Keratinocyte (primary cell): ENCODE data around the gene HOXD11. TPM values are rescaled to one million over a fixed set of nuclear protein-coding genes. Genes with fewer than 3 reads are reported as not detected.

Experiments
- DNase-seq: peaks from one replicate; pipeline ENCODE4 v3.0.0-alpha.2; 2011; ENCODE audit warnings: low read depth, missing footprints, low spot score
- FAIRE-seq: peaks from 2 replicates; lab custom pipeline; 2011; peaks lifted over from hg19 to GRCh38; lab: Jason Lieb, UNC
- H2AFZ ChIP-seq: 2 replicates; pipeline ENCODE4 v1.6.0; 2012; ENCODE audit warnings: low read length, control low read depth, inconsistent platforms; ENCODE audit not compliant: control insufficient read depth
- H3K27ac ChIP-seq: 2 replicates; pipeline ENCODE4 v1.5.1; 2011; ENCODE audit warnings: low read length; ENCODE audit not compliant: control insufficient read depth, insufficient read depth
- H3K27me3 ChIP-seq: 3 replicates; pipeline ENCODE4 v1.6.0; 2011; ENCODE audit warnings: low read length; ENCODE audit not compliant: control insufficient read depth, insufficient read depth; ENCODE audit errors: extremely low read depth
- H3K36me3 ChIP-seq, 2 experiments: 2 replicates in 1 of 2; 3 replicates in 1 of 2; pipeline ENCODE4 v1.5.1; 2011; ENCODE audit warnings: low read length in 2 of 2, mild to moderate bottlenecking in 1 of 2; ENCODE audit not compliant: control insufficient read depth in 2 of 2, insufficient read depth in 2 of 2; ENCODE audit errors: extremely low read depth in 1 of 2
- H3K4me1 ChIP-seq: 3 replicates; pipeline ENCODE4 v1.5.1; 2011; ENCODE audit warnings: low read length; ENCODE audit not compliant: control insufficient read depth, insufficient read depth; ENCODE audit errors: extremely low read depth
- H3K4me2 ChIP-seq: 3 replicates; pipeline ENCODE4 v1.6.0; 2011; ENCODE audit warnings: low read depth, low read length; ENCODE audit not compliant: control insufficient read depth, insufficient read depth; ENCODE audit errors: extremely low read depth
- H3K4me3 ChIP-seq, 3 experiments: fragments of 200-600 bp in 1 of 3; sonication (generic) in 1 of 3; 2 replicates in 2 of 3; 3 replicates in 1 of 3; pipeline ENCODE4 v1.5.1; 2011 to 2016; ENCODE audit warnings: low read length in 3 of 3, mild to moderate bottlenecking in 3 of 3, control low read depth in 2 of 3, inconsistent platforms in 1 of 3, low read depth in 1 of 3, mixed read lengths in 1 of 3, mixed run types in 1 of 3, moderate library complexity in 1 of 3; ENCODE audit not compliant: control insufficient read depth in 2 of 3, insufficient read depth in 2 of 3; ENCODE audit errors: extremely low read depth in 1 of 3
- H3K79me2 ChIP-seq: 2 replicates; pipeline ENCODE4 v1.6.0; 2012; ENCODE audit warnings: low read length; ENCODE audit not compliant: control insufficient read depth, insufficient read depth
- H3K9ac ChIP-seq: 3 replicates; pipeline ENCODE4 v1.6.0; 2011; ENCODE audit warnings: low read length; ENCODE audit not compliant: control insufficient read depth, insufficient read depth; ENCODE audit errors: extremely low read depth
- H3K9me1 ChIP-seq: 3 replicates; pipeline ENCODE4 v1.6.0; 2011; ENCODE audit warnings: low read length; ENCODE audit not compliant: control insufficient read depth, insufficient read depth; ENCODE audit errors: extremely low read depth
- H3K9me3 ChIP-seq: 2 replicates; pipeline ENCODE4 v1.5.1; 2012; ENCODE audit warnings: low read depth, low read length; ENCODE audit not compliant: control insufficient read depth
- H4K20me1 ChIP-seq: 3 replicates; pipeline ENCODE4 v1.6.0; 2011; ENCODE audit warnings: low read length; ENCODE audit not compliant: control insufficient read depth, insufficient read depth; ENCODE audit errors: extremely low read depth
- CTCF ChIP-seq, 3 experiments: IDR thresholded peaks in 1 of 3; conservative IDR thresholded peaks in 1 of 3; optimal IDR thresholded peaks in 1 of 3; 2 replicates in 2 of 3; 3 replicates in 1 of 3; pipeline versions ENCODE3 to v1.5.1; 2011; ENCODE audit warnings: low read length in 3 of 3, mild to moderate bottlenecking in 3 of 3, moderate library complexity in 2 of 3, control low read depth in 1 of 3, inconsistent platforms in 1 of 3; ENCODE audit not compliant: insufficient read depth in 2 of 3; ENCODE audit errors: extremely low read depth in 1 of 3
- EZH2 ChIP-seq: IDR thresholded peaks from one replicate; pipeline ENCODE4 v1.6.1; 2012; ENCODE audit warnings: inconsistent platforms, mild to moderate bottlenecking, low read length, moderate library complexity
- dilution Hi-C: fragments of 300-500 bp; cut with MboI; formaldehyde crosslinking; loops from one replicate; pipeline ENCODE4 v1.7.0; 2020; ENCODE audit warnings: low sequenced_read_pairs; ENCODE audit not compliant: extremely low pct_ligation_motif_present
- polyA plus RNA-seq, 5 experiments: library from polyadenylated mRNA; depleted of rRNA in 3 of 5; stranded (reverse) in 3 of 5; stranded (forward) in 1 of 5; unstranded in 1 of 5; fragments of >200 nt; gene quantifications; 1 replicate in 1 of 5; 2 replicates in 3 of 5; 3 replicates in 1 of 5; pipeline versions ENCODE4 v1.2.1 to v1.2.3, GENCODE V29; 2011 to 2012; ENCODE audit warnings: missing spikeins in 2 of 5, low read depth in 1 of 5, low replicate concordance in 1 of 5

HOXD11 gene
- polyA plus RNA-seq, 1 donor (not counting 4 experiments of a cell fraction or from before 2014, with no cell fraction given), result not detected

GRCh38 chr2:176078541-176079284 is 28.4 kb upstream of the HOXD11 start:
- FAIRE-seq, result no peak
- dilution Hi-C loops, result no loop called here

GRCh38 chr2:176079285-176079830 is 27.7 kb upstream of the HOXD11 start:
- TF ChIP-seq CTCF (optimal IDR thresholded peaks at IDR 0.05 in 1 of 3, IDR thresholded peaks at IDR 0.05 in 1 of 3, conservative IDR thresholded peaks at IDR 0.05 in 1 of 3; ENCODE audit: extremely low read depth in 1 of 3, insufficient read depth in 2 of 3, low read length in 3 of 3) (no peak), EZH2 (peak; percentile 63)
- H3K9me1 ChIP-seq, result no peaks in the 10 kb centered on the region
- FAIRE-seq, result no peak

More at GRCh38 chr2:176078541-176079284, 28.4 kb upstream of the HOXD11 start:
- H3K4me1 ChIP-seq, result no peaks in the 10 kb centered on the region
- H3K9me1 ChIP-seq, result no peaks in the 10 kb centered on the region
- H3K27me3 ChIP-seq, result peaks cover 90% of the 10 kb centered on the region
- no peaks in the 10 kb centered on the region for H3K36me3 ChIP-seq
- no peak overlapping the region for H3K9ac ChIP-seq
- DNase-seq, result no peak
- no peaks in the 10 kb centered on the region for H3K79me2 ChIP-seq
- H4K20me1 ChIP-seq, result no peaks in the 10 kb centered on the region
- H2AFZ ChIP-seq, result no peak overlapping the region
- no peak overlapping the region for H3K4me2 ChIP-seq
- peak; percentile 52 for TF ChIP-seq EZH2
- no peak for TF ChIP-seq CTCF (optimal IDR thresholded peaks at IDR 0.05 in 1 of 3, IDR thresholded peaks at IDR 0.05 in 1 of 3, conservative IDR thresholded peaks at IDR 0.05 in 1 of 3; ENCODE audit: extremely low read depth in 1 of 3, insufficient read depth in 2 of 3, low read length in 3 of 3)
- H3K27ac ChIP-seq, result no peak overlapping the region
- peaks cover 17% of the 10 kb centered on the region for H3K9me3 ChIP-seq
- H3K4me3 ChIP-seq, result no peak overlapping the region

More at GRCh38 chr2:176079285-176079830, 27.7 kb upstream of the HOXD11 start:
- H3K27me3 ChIP-seq, result peaks cover 90% of the 10 kb centered on the region
- H3K4me1 ChIP-seq, result no peaks in the 10 kb centered on the region
- no peak overlapping the region for H3K9ac ChIP-seq
- no peak for DNase-seq
- H2AFZ ChIP-seq, result no peak overlapping the region
- no peak overlapping the region for H3K4me2 ChIP-seq
- H3K4me3 ChIP-seq, result no peak overlapping the region
- H4K20me1 ChIP-seq, result no peaks in the 10 kb centered on the region
- no peaks in the 10 kb centered on the region for H3K79me2 ChIP-seq
- no peaks in the 10 kb centered on the region for H3K36me3 ChIP-seq
- dilution Hi-C loops, result no loop called here
- no peak overlapping the region for H3K27ac ChIP-seq
- H3K9me3 ChIP-seq, result peaks cover 18% of the 10 kb centered on the region
